ENCODE measurements around the gene PLG.
A peak's percentile ranks its signal among the peaks of the same experiment; 100 is the strongest.
"Not testable (repeated sequence)": the region's sequence is repeated elsewhere in the genome, so short reads cannot be mapped to it uniquely, and the experiment has no call there.

Gene PLG

GRCh38 chr6:160708993-160709392, 6.9 kb downstream of the PLG start:
- DNase-seq: not testable (repeated sequence)

- no peak for DNase-seq
These were observed 12.8 kb downstream of the PLG start for GRCh38 chr6:160714731-160715316.

- no peak for DNase-seq
These were observed 28.9 kb downstream of the PLG start for GRCh38 chr6:160730911-160731310.

GRCh38 chr6:160733050-160733646, 31.1 kb downstream of the PLG start:
- peak in 1 of 6 experiments; percentile 1 for DNase-seq

- DNase-seq: no peak
These were observed 32.6 kb downstream of the PLG start for GRCh38 chr6:160734627-160735026.

GRCh38 chr6:160735523-160735922, 33.5 kb downstream of the PLG start:
- no peak for DNase-seq

- DNase-seq: no peak
These were observed 35.9 kb downstream of the PLG start for GRCh38 chr6:160737934-160738333.

GRCh38 chr6:160739955-160740354, 37.9 kb downstream of the PLG start:
- no peak for DNase-seq

GRCh38 chr6:160741012-160741411, 39.0 kb downstream of the PLG start:
- not testable (repeated sequence) for DNase-seq

GRCh38 chr6:160742090-160742489, 40.0 kb downstream of the PLG start:
- DNase-seq: no peak

GRCh38 chr6:160750276-160750689, 48.2 kb downstream of the PLG start:
- no peak for DNase-seq

- DNase-seq: not testable (repeated sequence)
These were observed 51.2 kb downstream of the PLG start for GRCh38 chr6:160753211-160753610.

- DNase-seq: no peak
These were observed 53.1 kb downstream of the PLG start for GRCh38 chr6:160755165-160755564.

- no peak for DNase-seq
These were observed 54.0 kb downstream of the PLG start for GRCh38 chr6:160756021-160756420.

- DNase-seq: no peak
These were observed 54.8 kb downstream of the PLG start for GRCh38 chr6:160756871-160757270.

GRCh38 chr6:160764847-160765246, 62.8 kb downstream of the PLG start:
- DNase-seq: no peak

GRCh38 chr6:160765412-160765811, 63.4 kb downstream of the PLG start:
- DNase-seq: no peak

- no peak for DNase-seq
These were observed 64.6 kb downstream of the PLG start for GRCh38 chr6:160766657-160766988.

GRCh38 chr6:160766989-160767646, 65.1 kb downstream of the PLG start:
- peak in 3 of 6 experiments; percentile 4 to 16 (median 11) for DNase-seq

GRCh38 chr6:160767647-160768019, 65.6 kb downstream of the PLG start:
- no peak for DNase-seq

GRCh38 chr6:160768101-160768500, 66.1 kb downstream of the PLG start:
- DNase-seq: no peak

- DNase-seq: no peak
These were observed 72.4 kb downstream of the PLG start for GRCh38 chr6:160774399-160774798.

- no peak for DNase-seq
These were observed 73.9 kb downstream of the PLG start for GRCh38 chr6:160775792-160776580.

- not testable (repeated sequence) for DNase-seq
These were observed 77.1 kb downstream of the PLG start for GRCh38 chr6:160779095-160779494.

Data from stimulated activated naive CD4-positive, alpha-beta T cell (primary cell).